AG04450 (cell line): ENCODE results near the gene NECTIN1. TPM values are rescaled to one million over a fixed set of nuclear protein-coding genes. Genes with fewer than 3 reads are reported as not detected.

Source experiments
- CTCF ChIA-PET: fragments of 300-600, 350-600 bp; formaldehyde crosslinking; extraction: SDS; loops from one replicate; lab custom pipeline; 2022; ENCODE audit warnings: antibody characterized with exemption, inconsistent platforms; lab: Charles Lee
- POLR2A ChIA-PET: fragments of 350-600 bp; formaldehyde crosslinking; extraction: SDS; loops from one replicate; lab custom pipeline; 2021; ENCODE audit warnings: antibody characterized with exemption, inconsistent platforms; lab: Yijun Ruan, JAX
- DNase-seq: peaks from one replicate; pipeline ENCODE4 v3.0.0-alpha.2; 2011; ENCODE audit warnings: low read depth, low spot score
- H3K27ac ChIP-seq: one replicate; pipeline ENCODE4 v1.5.1; 2012; ENCODE audit warnings: low read depth, low read length, control low read depth
- H3K27me3 ChIP-seq: one replicate; pipeline ENCODE4 v1.6.0; 2012; ENCODE audit warnings: low read length; ENCODE audit not compliant: control insufficient read depth, insufficient read depth
- H3K4me3 ChIP-seq: 2 replicates; pipeline ENCODE4 v1.5.1; 2011; ENCODE audit warnings: mild to moderate bottlenecking, low read depth, low read length, control low read depth
- H3K9me3 ChIP-seq: 2 replicates; pipeline ENCODE4 v1.5.1; 2012; ENCODE audit warnings: low read length; ENCODE audit not compliant: control insufficient read depth, insufficient read depth
- CTCF ChIP-seq: IDR thresholded peaks from 2 replicates; pipeline ENCODE4 v1.5.1; 2011; ENCODE audit warnings: low read depth, low read length, control low read depth, inconsistent platforms
- polyA plus RNA-seq: library from polyadenylated mRNA; depleted of rRNA; stranded (reverse); fragments of >200 nt; gene quantifications from 2 replicates; pipeline ENCODE4 v1.2.3, GENCODE V29; 2011

The NECTIN1 gene
- polyA plus RNA-seq, 1 experiment, result 2.8 TPM

DNA sequence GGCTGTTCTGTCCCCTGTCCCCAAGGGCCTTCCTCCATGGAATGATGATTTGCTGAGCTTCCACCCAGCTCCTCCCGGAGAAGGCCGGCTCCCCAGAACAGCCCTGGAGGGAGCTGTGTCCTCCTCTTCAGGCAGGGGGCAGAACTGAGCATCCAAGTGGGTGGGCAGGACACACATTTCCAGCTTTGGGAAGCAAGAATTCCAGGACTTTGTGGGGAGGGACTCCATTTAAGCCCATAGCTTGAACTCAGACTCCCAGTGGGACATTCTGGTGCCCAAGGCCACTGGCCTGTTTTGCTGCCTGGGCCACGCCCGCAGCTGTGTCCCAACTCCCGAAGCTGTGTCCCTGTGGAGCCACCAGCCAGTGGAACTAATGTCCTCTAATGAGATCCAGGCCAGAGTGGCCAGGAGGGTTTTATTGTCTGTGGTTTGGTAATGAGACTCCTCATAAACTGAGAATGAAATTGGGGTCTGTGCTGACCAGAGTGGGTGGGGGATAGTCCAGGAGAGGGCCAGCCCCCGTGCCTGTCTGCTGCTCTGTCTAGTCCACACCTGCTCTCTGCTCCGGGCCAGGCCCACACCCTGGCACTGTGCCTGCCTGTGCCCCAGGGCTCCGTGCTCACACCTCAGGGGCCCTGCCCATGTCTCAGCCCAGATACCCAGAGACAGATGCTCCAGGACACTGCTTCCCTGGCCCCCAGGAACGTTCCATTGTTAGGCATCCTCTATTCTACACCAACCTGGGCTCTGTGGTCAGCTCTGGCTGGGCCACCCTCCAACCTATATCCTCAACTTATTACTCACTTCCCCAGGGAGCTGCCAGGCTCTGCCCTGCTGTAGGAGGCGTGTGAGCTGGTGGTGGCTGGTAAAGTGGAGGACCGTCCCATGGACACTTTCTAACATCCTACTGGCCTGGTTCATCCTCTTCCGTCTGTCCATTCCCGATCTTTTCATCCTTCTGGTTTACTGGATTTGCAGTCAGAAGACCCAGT is 7.6 kb downstream of the NECTIN1 start:
- no peak overlapping the region for H3K4me3 ChIP-seq
- H3K9me3 ChIP-seq, result no peaks in the 10 kb centered on the region
- no peaks in the 10 kb centered on the region for H3K27me3 ChIP-seq
- TF ChIP-seq CTCF, result peak; percentile 47
- POLR2A ChIA-PET, result interaction anchor here (0.9 to 1.0 kb wide), 2 partner anchors 8 to 50 kb away, joined by 3 to 4 read pairs; partner anchors contain the start of gene NECTIN1
- H3K27ac ChIP-seq, result no peak overlapping the region
- DNase-seq, result no peak
- CTCF ChIA-PET, result interaction anchor here (0.5 to 4.2 kb wide), 7 partner anchors 8 to 387 kb away, joined by 3 to 34 read pairs (median 3); partner anchors contain the start of gene NECTIN1

DNA sequence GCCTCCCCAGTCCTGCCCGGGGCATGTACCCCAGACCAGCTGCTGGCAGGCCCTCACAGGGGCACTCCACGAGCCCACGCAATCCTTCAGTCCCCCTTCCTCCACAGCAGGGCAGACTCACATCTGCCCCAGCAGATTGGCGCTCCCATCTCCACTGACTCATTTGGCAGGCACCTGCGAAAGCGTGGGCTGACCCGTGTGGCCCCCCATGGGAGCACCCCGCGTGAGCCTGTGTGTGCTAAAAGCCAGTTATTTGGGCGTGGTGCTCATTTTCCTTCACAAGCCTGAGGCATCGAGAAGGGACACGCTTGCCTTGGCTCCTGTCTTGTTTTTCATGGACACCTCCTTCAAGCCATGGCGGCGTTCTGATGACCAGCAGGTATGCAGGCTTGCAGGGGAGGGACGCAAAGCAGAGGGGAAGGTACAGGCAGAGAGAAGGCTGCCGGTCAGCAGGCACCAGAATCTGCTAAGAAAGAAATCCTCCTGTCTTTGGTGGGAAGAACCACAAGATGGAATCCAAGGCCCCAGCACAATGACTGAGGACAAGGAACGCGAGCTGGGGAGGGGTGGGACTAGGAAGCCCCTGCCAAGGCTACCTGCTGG is 8.6 kb downstream of the NECTIN1 start:
- H3K4me3 ChIP-seq, result no peak overlapping the region
- no peaks in the 10 kb centered on the region for H3K27me3 ChIP-seq
- DNase-seq, result no peak
- CTCF ChIA-PET, result interaction anchor here (0.5 to 4.2 kb wide), 7 partner anchors 9 to 388 kb away, joined by 3 to 34 read pairs (median 3); partner anchors contain the start of gene NECTIN1
- POLR2A ChIA-PET, result interaction anchor here (0.9 to 1.0 kb wide), 2 partner anchors 9 to 49 kb away, joined by 3 to 4 read pairs; partner anchors contain the start of gene NECTIN1
- TF ChIP-seq CTCF, result no peak
- no peak overlapping the region for H3K27ac ChIP-seq
- no peaks in the 10 kb centered on the region for H3K9me3 ChIP-seq

- no peaks in the 10 kb centered on the region; the same call in 1 of the 2 replicates for H3K9me3 ChIP-seq
- ChIA-PET CTCF (interaction anchor here (1.2 to 4.2 kb wide), 2 partner anchors 11 to 390 kb away, joined by 3 to 34 read pairs; partner anchors contain the start of gene NECTIN1), POLR2A (no interaction called here)
- no peaks in the 10 kb centered on the region for H3K27me3 ChIP-seq
- no peak overlapping the region for H3K4me3 ChIP-seq
- no peak overlapping the region for H3K27ac ChIP-seq
- TF ChIP-seq CTCF, result no peak
- DNase-seq, result no peak
Measured at GRCh38 chr11:119717839-119718534, 11.0 kb downstream of the NECTIN1 start.

DNA sequence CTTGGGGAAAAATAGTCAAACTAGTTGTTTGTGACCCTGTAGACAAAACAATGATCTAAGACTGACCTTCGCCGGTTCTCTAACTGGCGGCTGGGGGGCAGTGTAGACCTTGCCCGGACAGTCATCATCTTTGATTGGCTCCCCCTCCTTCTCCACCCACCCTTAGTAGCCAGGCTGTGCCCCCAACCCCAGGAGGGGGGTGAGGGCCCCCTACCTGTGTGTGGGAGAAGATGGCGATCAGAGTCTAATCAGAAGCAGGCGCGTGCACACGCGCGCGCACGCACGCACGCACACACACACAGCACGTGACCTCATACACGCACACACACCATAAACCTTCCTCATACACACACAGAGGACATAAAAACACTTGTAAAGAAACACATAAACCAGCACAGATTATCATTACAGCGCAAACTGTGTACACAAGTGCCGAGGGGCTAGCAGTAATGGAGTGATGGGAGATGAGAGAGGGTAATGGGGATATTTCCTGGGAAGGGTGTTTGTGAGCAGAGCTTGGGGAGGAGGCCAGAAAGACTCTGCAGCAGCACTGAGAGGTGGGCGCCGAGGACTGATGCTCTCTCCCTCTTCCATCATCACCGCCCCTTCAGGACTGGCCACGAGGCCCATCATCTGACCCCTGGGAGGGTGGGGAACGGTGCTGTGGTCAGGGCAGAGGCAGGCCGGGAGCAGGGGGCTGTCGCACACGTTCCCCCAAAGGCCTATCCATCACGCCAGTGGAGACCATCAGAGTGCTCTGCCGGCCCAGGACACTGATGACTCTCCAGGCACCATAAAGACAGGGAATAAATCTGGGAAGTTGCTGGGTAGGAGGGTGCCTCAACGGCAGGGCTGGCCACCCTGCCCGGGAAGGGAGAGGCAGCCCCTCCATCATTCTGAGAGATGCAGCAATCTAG is 12.2 kb downstream of the NECTIN1 start:
- H3K4me3 ChIP-seq, result no peak overlapping the region
- CTCF ChIA-PET, result interaction anchor here (1.2 kb wide), 1 partner anchor 391 kb away, joined by 3 read pairs; no protein-coding TSS in a partner anchor

More for the DNA sequence above, 12.2 kb downstream of the NECTIN1 start:
- Histone ChIP-seq H3K27me3 (no peaks in the 10 kb centered on the region), H3K9me3 (no peaks in the 10 kb centered on the region; the same call in 1 of the 2 replicates), H3K27ac (no peak overlapping the region)
- TF ChIP-seq CTCF, result peak; percentile 29; the same call in 1 of the 2 replicates
- DNase-seq, result no peak
- POLR2A ChIA-PET, result no interaction called here
